Measurements from ENCODE around the gene MAGEF1.

Gene MAGEF1

DNA sequence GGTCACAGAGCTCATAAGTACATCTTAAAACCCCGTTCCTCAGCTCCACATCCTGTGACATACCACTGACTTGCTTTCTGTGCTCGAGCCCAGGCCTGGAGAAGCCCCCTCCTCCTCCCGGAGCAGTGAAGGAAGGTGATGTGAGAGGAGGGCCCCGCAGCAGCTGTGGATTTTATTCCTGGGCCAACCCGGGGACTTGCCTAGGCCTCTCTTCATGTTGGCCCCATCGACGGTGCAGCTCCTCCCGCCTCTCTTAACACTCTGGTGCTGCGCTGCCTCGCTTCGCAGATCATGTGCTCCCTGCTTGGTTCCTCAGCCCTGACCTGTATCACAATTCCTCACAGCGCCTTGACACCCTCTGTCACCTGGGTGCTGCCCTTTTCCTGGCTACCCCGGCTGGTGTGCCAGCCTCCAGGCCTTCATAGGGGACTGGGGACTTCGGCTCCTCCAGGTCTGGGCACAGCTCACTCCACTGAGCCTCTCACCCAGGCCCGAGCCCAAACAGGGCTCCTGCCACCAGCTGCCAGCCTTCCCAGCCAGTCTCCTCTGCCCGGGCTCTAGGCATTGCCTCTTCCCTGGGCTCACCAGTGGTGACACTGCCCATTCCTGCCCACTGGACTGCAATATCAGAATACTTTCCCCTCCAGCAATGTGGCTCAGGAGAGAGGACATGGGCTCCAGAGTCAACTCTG lies 21.5 kb downstream of the MAGEF1 start:
- DNase-seq (ENCODE audit: low read depth) = no peak

GRCh38 chr3:184688882-184689271 lies 23.0 kb downstream of the MAGEF1 start:
- no peak for DNase-seq (ENCODE audit: low read depth)

DNA sequence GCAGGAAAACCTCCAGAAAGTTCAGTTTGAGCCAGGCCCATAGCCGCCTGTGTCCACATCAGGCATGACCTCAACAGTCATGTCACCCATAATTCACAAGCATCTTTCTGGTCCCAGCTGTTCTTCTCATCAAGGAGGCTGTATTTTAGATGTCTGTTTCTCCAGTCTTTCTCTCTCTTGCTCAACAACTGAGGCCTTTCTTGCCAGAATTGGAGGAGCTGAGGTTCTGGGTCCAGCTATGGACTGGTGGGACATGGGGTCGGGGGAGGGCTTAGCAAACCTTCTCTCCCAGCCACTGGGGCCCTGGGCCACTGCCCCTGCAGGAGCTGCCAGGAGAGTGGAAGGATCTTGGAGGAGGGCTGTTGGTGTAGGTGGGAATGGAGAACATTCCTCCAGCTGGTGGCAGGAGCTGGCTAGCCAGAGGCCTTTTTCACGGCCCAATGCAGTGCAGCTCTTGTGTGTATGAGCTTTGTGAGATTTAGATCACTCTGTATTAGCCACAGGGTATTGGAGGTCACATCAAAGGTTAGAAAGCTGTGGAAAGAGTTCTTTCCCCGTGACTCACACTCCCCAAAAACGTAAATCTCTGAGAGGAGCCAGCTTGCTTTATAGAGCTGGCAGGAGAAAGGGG lies 23.5 kb downstream of the MAGEF1 start:
- no peak for DNase-seq (ENCODE audit: low read depth)

GRCh38 chr3:184687363-184688015 lies 24.4 kb downstream of the MAGEF1 start:
- no peak for DNase-seq (ENCODE audit: low read depth)

DNA sequence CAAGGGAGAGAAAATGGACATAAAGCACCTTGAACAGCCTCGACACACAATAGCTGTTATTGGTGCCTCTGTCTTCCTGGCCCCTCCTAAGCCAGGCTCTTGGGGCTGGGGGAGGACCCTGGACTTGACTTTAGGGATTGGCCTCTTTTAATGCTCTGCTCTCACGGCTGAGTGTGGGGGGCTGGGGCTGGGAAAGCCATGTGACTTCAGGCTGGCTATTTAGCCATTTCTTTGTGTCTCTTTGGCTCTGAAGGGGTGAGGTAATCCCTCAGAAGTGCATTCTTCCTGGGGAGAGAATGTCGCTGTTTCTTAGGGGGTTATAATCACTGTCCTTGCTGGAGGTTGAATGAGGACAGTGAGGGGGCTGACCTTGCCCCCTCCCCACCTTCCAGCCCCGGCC lies 26.2 kb downstream of the MAGEF1 start:
- DNase-seq (ENCODE audit: low read depth) = no peak

DNA sequence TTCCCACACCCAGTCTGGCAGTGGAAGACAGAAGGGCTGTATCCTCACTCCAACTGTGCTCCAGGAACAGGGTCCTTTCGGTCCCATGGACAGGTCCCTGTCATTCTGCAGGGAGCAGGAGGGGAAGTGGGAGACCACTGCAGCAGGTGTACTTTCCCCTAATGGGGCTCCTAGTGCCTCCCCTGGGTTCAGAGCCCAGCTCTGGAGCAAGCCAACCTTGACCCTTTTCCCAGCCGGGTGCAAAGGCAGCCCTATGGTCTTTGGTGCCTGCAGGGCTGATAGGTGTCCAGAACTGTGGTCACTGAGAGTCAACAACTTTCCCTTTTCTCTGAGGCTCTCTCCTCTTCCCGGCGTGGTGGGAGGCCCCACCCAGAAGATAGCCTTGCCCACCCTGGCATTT lies 26.8 kb downstream of the MAGEF1 start:
- DNase-seq (ENCODE audit: low read depth) = no peak

- no peak for DNase-seq (ENCODE audit: low read depth)
Observed at GRCh38 chr3:184683900-184684560, 27.8 kb downstream of the MAGEF1 start.

- no peak for DNase-seq (ENCODE audit: low read depth)
Observed at GRCh38 chr3:184683234-184683633, 28.6 kb downstream of the MAGEF1 start.

DNA sequence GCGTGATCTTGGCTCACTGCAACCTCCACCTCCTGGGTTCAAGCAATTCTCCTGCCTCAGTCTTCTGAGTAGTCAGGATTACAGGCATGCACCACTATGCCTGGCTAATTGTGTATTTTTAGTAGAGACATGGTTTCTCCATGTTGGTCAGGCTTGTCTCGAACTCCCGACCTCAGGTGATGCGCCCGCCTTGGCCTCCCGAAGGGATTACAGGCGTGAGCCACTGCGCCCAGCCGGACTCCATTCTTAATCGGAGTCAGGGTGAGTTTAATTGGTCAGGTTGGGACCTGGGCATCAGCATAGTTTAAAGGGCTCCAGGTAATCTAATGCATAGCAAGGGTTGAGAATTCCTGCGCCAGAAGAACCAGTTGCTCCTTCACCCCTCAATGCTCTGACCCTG lies 29.2 kb downstream of the MAGEF1 start:
- DNase-seq (ENCODE audit: low read depth) = no peak

- no peak for DNase-seq (ENCODE audit: low read depth)
Observed at GRCh38 chr3:184680385-184681345, 31.2 kb downstream of the MAGEF1 start.

- DNase-seq (ENCODE audit: low read depth) = no peak
Observed at GRCh38 chr3:184679056-184679816, 32.6 kb downstream of the MAGEF1 start.

DNA sequence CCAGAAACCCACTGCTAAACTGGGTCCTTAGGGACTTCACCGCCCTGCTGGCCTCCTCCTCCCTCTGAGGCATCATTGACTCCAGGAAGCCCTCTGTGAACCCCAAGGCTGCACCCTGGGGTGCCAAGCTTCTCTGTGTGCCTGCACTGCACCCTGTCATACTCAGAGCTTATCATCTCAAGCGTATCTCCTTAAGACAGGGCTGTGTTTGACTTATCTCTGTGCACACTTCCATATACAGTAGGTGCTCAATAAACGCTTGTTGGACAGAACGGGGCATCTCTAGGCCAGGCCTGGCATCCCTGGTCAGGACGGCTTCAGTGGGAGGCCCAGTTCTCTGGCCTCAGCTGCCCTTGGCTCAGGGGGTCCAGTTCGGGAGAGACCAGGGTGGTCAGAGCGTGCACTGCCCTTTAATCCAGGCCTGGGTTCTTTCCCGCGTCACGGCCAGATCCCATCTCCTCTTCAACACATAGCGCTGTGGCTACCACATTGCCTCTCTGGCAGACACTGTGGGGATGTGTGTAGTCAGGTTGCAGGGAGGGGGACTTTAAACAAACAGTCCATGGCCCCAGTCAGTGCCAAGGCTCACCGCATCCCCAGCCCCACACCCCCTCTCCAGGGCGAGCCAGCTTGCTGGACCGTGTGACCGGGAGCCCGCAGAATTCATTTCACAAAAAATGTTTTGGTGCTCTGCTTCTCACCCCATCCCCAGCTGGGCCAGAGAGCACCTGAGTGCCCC lies 33.4 kb downstream of the MAGEF1 start:
- no peak for DNase-seq (ENCODE audit: low read depth)

GRCh38 chr3:184677344-184678316 lies 34.2 kb downstream of the MAGEF1 start:
- no peak for DNase-seq (ENCODE audit: low read depth)

GRCh38 chr3:184676927-184677326 lies 34.9 kb downstream of the MAGEF1 start:
- no peak for DNase-seq (ENCODE audit: low read depth)

GRCh38 chr3:184674626-184675025 lies 37.2 kb downstream of the MAGEF1 start:
- DNase-seq (ENCODE audit: low read depth) = no peak

GRCh38 chr3:184672977-184673870 lies 38.6 kb downstream of the MAGEF1 start:
- DNase-seq (ENCODE audit: low read depth) = no peak

- DNase-seq (ENCODE audit: low read depth) = no peak
Observed at GRCh38 chr3:184672335-184672734, 39.5 kb downstream of the MAGEF1 start.

DNA sequence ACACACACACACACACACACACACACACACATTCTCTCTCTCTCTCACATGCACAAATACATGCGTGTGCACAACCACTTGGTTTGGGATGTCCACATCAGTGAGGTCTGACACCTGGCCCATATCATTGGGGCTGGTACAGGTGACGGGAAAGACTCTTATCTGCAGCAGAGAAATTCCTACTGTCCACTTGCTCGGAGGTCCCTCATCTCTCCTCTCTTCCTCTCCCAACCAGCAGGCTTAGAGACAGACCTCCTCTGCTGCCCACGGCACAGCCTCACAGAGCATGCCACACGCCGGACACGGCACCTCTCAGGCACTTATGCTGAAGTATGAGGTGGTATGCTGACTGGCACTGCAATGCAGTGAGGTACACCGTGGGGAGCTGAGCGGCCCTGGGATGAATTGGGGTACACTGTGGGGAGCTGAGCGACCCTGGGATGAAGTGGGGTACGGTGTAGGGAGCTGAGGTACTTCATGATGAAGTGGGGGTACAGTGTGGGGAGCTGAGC lies 41.7 kb downstream of the MAGEF1 start:
- no peak for DNase-seq (ENCODE audit: low read depth)

Data from T follicular helper cell (primary cell).